ENCODE measurements around the gene TCF7L1.

DNA sequence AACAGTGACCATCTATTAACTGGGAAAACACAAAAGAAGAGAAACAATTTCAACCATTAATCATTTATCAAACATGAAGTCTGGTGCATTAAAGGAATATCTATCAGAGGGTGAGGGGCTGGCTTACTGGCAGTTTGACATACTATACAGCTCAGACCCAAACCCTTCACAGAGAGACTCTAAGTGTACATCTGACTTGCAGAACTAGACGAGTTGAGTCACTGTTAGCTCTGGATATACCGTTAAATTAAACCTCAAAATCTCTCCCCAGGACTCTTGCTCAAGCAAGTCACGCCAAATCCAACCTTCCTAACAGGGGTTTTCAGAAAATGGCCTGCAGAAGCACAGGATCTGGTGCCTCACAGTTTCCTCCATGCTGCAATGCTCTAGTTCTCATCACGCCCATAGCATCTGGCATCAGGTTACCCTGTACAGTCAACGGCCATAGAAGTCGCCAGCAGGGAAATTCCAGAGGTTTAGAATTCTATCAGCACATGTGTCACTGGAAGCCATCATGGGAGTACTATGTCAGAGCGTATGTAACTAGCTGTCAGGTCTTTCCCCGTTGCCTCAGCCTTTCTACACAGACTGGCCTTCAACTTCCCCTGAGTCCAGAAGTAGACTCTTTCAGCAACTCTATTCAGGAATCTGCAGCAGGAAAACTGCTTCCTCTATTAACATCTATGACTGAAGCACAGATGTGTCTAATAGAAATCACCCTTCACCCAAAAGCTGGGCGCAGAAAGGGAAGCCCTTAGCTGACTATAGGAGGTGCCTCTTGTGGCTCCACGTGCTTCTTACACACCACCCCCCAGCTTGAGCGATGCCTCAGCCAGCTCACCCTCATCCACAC, 185.3 kb downstream of the TCF7L1 start:
- no peak for TF ChIP-seq CTCF (IDR thresholded peaks at IDR 0.05; ENCODE audit: low read length)
- TF ChIP-seq EZH2 (optimal IDR thresholded peaks at IDR 0.05; ENCODE audit: low read depth, low read length) = no peak

Measured in MM.1S (cell line).